Stomach (tissue), 9 donors: ENCODE data around the gene KBTBD12. TPM values are rescaled to one million over a fixed set of nuclear protein-coding genes. Genes with fewer than 3 reads are reported as not detected.

Experiments
- DNase-seq, 2 donors: peaks; one replicate each; pipeline versions ENCODE4 v3.0.0 to v3.0.0-alpha.2; 2013 to 2019
- H3K27ac ChIP-seq, 5 donors: fragments of 200-600 bp in 4 of 5; sonication (generic) in 4 of 5; one replicate each; pipeline ENCODE4 v1.5.1; 2013 to 2019; ENCODE audit warnings: mild to moderate bottlenecking in 1 of 5, moderate library complexity in 1 of 5
- H3K27me3 ChIP-seq, 3 donors: fragments of 200-600 bp; sonication (generic); one replicate each; pipeline ENCODE4 v1.5.1; 2017 to 2019; ENCODE audit warnings: mixed run types in 1 of 3
- H3K36me3 ChIP-seq, 4 donors: fragments of 200-600 bp; sonication (generic); 1 replicate in 3 of 4; 2 replicates in 1 of 4; pipeline ENCODE4 v1.5.1; 2016 to 2019
- H3K4me1 ChIP-seq, 4 donors: fragments of 200-600 bp; sonication (generic); one replicate each; pipeline ENCODE4 v1.5.1; 2016 to 2019
- H3K4me3 ChIP-seq, 4 donors: fragments of 200-600 bp; sonication (generic) in 3 of 4; one replicate each; pipeline ENCODE4 v1.5.1; 2016 to 2019; ENCODE audit warnings: mild to moderate bottlenecking in 1 of 4
- H3K9me3 ChIP-seq, 4 donors: fragments of 200-600 bp; sonication (generic); one replicate each; pipeline ENCODE4 v1.5.1; 2016 to 2019
- CTCF ChIP-seq, 7 experiments: fragments of 450-650 bp in 4 of 7; fragments of 200-600 bp in 3 of 7; sonication (generic) in 3 of 7; IDR thresholded peaks; one replicate each; pipeline ENCODE4 v1.5.1; 2016 to 2019; ENCODE audit warnings: antibody characterized with exemption in 7 of 7, control low read depth in 2 of 7, mild to moderate bottlenecking in 1 of 7
- EP300 ChIP-seq: sonication (generic); formaldehyde crosslinking; IDR thresholded peaks from one replicate; pipeline ENCODE4 v1.6.1; 2017; ENCODE audit warnings: antibody characterized with exemption
- POLR2A ChIP-seq, 4 donors: fragments of 450-650 bp; IDR thresholded peaks; one replicate each; pipeline ENCODE4 v1.6.1; 2016; ENCODE audit warnings: antibody characterized with exemption in 4 of 4, control low read depth in 2 of 4, mild to moderate bottlenecking in 1 of 4, moderate library complexity in 1 of 4
- POLR2AphosphoS5 ChIP-seq, 3 donors: sonication (generic); formaldehyde crosslinking; IDR thresholded peaks; one replicate each; pipeline ENCODE4 v1.6.1; 2016; ENCODE audit warnings: antibody characterized with exemption in 3 of 3
- WGBS, 5 donors: extraction: QIAGEN DNeasy Blood & Tissue Kit in 3 of 5; methylation state at CpG; one replicate each; pipeline versions ENCODE4 v1.1.5 to v1.1.7; 2013 to 2018; 5-methylcytosine and 5-hydroxymethylcytosine counted together
- intact Hi-C: fragments of 100-400 bp; cut with DNase I; formaldehyde crosslinking; loops from one replicate; pipeline ENCODE4 v1.15.1; 2023; ENCODE audit warnings: low total_unique reads
- polyA plus RNA-seq, 3 donors: library from polyadenylated mRNA; stranded (reverse); fragments of 200-250 nt; gene quantifications; one replicate each; pipeline ENCODE4 v1.2.3, GENCODE V29; 2013
- total RNA-seq, 5 donors: library from RNA; depleted of rRNA; stranded (reverse); fragments of >200 nt; gene quantifications; one replicate each; pipeline versions ENCODE4 v1.1.0 to v1.2.3, GENCODE V29; 2014 to 2016
- donor health status: healthy with polysubstance abuse.
- donor health status: Bipolar disorder and iron deficiency.
- donor health status: healthy.

The KBTBD12 gene
- total and polyA plus RNA-seq, 8 donors: 0.46 to 10.3 (median 1.6) TPM

- TF ChIP-seq POLR2AphosphoS5 (IDR thresholded peaks at IDR 0.05) (no peak), CTCF (IDR thresholded peaks at IDR 0.05) (no peak)
- Histone ChIP-seq H3K4me1 (peaks cover 0 to 6% (median 0%) of the 10 kb centered on the region in 4 donors), H3K4me3 (no peak overlapping the region), H3K9me3 (no peaks in the 10 kb centered on the region), H3K27me3 (peaks cover 0 to 5% (median 0%) of the 10 kb centered on the region in 3 donors), H3K27ac (no peak overlapping the region), H3K36me3 (no peaks in the 10 kb centered on the region)
- intact Hi-C loops: no loop called here
- no peak for DNase-seq
- 78 to 85% (median 81%) methylated on average over 6 of the region's 6 CpGs for WGBS, 5 donors
Observed at GRCh38 chr3:127991681-127992080, 76.6 kb downstream of the KBTBD12 start.

GRCh38 chr3:127992127-127992526, 77.1 kb downstream of the KBTBD12 start:
- no peak overlapping the region for H3K27ac ChIP-seq
- peaks cover 0 to 5% (median 0%) of the 10 kb centered on the region in 3 donors for H3K27me3 ChIP-seq
- H3K4me3 ChIP-seq: no peak overlapping the region
- TF ChIP-seq POLR2A (IDR thresholded peaks at IDR 0.05): no peak
- no peak for TF ChIP-seq EP300
- no peak for TF ChIP-seq CTCF (IDR thresholded peaks at IDR 0.05)
- no peak for TF ChIP-seq POLR2AphosphoS5 (IDR thresholded peaks at IDR 0.05)
- no peaks in the 10 kb centered on the region for H3K9me3 ChIP-seq
- H3K36me3 ChIP-seq: no peaks in the 10 kb centered on the region
- no peak for DNase-seq
- 86 to 88% (median 86%) methylated on average over 5 of the region's 5 CpGs for WGBS, 5 donors
- intact Hi-C loops: no loop called here
- peaks cover 0 to 2% (median 0%) of the 10 kb centered on the region in 4 donors for H3K4me1 ChIP-seq

- intact Hi-C loops: no loop called here
- TF ChIP-seq CTCF (IDR thresholded peaks at IDR 0.05): no peak
Observed at GRCh38 chr3:127994011-127994410, 79.0 kb downstream of the KBTBD12 start.

GRCh38 chr3:127997016-127997415, 82.0 kb downstream of the KBTBD12 start:
- Histone ChIP-seq H3K4me1 (no peaks in the 10 kb centered on the region), H3K27ac (no peak overlapping the region), H3K36me3 (no peaks in the 10 kb centered on the region), H3K4me3 (no peak overlapping the region), H3K9me3 (no peaks in the 10 kb centered on the region), H3K27me3 (peaks cover 0 to 5% (median 0%) of the 10 kb centered on the region in 3 donors)
- no peak for DNase-seq
- intact Hi-C loops: no loop called here
- TF ChIP-seq POLR2AphosphoS5 (IDR thresholded peaks at IDR 0.05): no peak
- TF ChIP-seq EP300: no peak
- no peak for TF ChIP-seq POLR2A (IDR thresholded peaks at IDR 0.05)
- no peak for TF ChIP-seq CTCF (IDR thresholded peaks at IDR 0.05)
- whole genome bisulfite sequencing, 5 donors: 90 to 96% (median 94%) methylated on average over 7 of the region's 7 CpGs

More at GRCh38 chr3:127994011-127994410, 79.0 kb downstream of the KBTBD12 start:
- DNase-seq: no peak
- no peaks in the 10 kb centered on the region for H3K36me3 ChIP-seq
- no peak overlapping the region for H3K27ac ChIP-seq
- H3K9me3 ChIP-seq: no peaks in the 10 kb centered on the region
- H3K4me3 ChIP-seq: no peak overlapping the region
- H3K27me3 ChIP-seq: peaks cover 0 to 5% (median 0%) of the 10 kb centered on the region in 3 donors
- no peaks in the 10 kb centered on the region for H3K4me1 ChIP-seq
